Measurements from ENCODE around the gene HRH1.

HRH1 gene

DNA sequence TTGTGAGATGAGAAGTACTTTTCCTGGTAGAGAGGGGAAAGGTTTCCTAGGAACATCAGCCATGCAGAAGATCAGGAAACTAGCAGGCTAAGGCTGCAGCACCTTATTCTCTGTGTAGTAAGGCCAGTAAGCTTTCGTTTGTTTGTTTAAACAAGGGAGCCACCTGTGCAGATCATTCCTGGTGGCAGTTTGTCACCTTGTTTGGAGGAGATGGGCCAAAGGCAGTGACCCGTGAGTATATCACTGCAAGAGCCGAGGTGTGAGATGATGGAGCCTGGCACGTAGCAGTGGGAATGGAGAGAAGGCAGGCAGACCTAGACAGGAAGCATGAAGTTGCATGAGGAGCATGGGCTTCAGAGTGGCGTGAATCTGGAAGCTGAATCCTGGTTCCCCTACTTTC is 137.5 kb downstream of the HRH1 start:
- H3K27ac ChIP-seq = no peak overlapping the region
- no peak for TF ChIP-seq ZFX (IDR thresholded peaks at IDR 0.05; ENCODE audit: borderline replicate concordance)
- TF ChIP-seq, protein P1, sequence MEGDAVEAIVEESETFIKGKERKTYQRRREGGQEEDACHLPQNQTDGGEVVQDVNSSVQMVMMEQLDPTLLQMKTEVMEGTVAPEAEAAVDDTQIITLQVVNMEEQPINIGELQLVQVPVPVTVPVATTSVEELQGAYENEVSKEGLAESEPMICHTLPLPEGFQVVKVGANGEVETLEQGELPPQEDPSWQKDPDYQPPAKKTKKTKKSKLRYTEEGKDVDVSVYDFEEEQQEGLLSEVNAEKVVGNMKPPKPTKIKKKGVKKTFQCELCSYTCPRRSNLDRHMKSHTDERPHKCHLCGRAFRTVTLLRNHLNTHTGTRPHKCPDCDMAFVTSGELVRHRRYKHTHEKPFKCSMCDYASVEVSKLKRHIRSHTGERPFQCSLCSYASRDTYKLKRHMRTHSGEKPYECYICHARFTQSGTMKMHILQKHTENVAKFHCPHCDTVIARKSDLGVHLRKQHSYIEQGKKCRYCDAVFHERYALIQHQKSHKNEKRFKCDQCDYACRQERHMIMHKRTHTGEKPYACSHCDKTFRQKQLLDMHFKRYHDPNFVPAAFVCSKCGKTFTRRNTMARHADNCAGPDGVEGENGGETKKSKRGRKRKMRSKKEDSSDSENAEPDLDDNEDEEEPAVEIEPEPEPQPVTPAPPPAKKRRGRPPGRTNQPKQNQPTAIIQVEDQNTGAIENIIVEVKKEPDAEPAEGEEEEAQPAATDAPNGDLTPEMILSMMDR (IDR thresholded peaks at IDR 0.05) = no peak

DNA sequence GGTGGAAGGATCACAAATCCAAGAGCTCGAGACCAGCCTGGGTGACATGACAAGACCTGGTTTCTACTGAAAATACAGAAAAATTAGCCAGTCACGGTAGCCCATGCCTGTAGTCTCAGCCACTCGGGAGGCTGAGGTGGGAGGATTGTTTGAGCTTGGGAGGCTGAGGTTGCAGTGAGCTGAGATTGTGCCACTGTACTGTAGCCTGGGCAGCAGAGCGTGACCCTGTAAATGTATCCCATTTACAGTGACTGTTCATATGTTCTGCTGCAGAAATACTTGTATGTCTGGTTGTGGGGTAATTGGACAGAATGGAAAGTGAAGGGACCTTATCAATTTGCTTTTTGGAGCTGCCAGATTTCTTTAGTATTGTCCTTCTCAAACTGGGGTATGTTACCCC is 142.8 kb downstream of the HRH1 start:
- no peak overlapping the region for H3K27ac ChIP-seq
- TF ChIP-seq ZFX (IDR thresholded peaks at IDR 0.05; ENCODE audit: borderline replicate concordance) = no peak
- TF ChIP-seq, protein P1 (IDR thresholded peaks at IDR 0.05) = no peak

- H3K27ac ChIP-seq = no peak overlapping the region
- TF ChIP-seq ZFX (IDR thresholded peaks at IDR 0.05; ENCODE audit: borderline replicate concordance) = no peak
- TF ChIP-seq, protein P1 (IDR thresholded peaks at IDR 0.05) = no peak
These were observed 146.7 kb downstream of the HRH1 start for GRCh38 chr3:11300970-11301369.

DNA sequence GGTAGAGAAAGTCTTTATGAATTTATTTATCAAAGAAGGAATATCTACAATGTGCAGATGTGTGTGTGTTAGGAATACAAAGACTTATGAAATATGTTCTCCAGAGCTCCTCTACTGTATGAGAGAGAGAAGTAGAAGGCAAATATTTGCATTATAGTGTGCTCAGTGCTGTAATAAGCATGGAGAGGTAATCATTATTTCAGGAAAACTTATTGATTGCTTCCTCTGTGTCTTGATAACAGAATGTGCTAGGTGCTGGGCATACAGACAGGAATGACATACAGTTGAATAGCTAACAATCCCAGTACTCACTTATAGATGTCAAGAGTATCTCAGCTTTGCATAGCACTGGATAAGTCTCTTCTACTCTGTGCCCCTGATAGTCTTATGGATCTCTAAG is 148.2 kb downstream of the HRH1 start:
- no peak overlapping the region for H3K27ac ChIP-seq
- TF ChIP-seq, protein P1 (IDR thresholded peaks at IDR 0.05) = no peak

GRCh38 chr3:11304175-11304574 is 149.9 kb downstream of the HRH1 start:
- TF ChIP-seq ZFX (IDR thresholded peaks at IDR 0.05; ENCODE audit: borderline replicate concordance) = no peak
- TF ChIP-seq, protein P1 (IDR thresholded peaks at IDR 0.05) = no peak
- no peak overlapping the region for H3K27ac ChIP-seq

DNA sequence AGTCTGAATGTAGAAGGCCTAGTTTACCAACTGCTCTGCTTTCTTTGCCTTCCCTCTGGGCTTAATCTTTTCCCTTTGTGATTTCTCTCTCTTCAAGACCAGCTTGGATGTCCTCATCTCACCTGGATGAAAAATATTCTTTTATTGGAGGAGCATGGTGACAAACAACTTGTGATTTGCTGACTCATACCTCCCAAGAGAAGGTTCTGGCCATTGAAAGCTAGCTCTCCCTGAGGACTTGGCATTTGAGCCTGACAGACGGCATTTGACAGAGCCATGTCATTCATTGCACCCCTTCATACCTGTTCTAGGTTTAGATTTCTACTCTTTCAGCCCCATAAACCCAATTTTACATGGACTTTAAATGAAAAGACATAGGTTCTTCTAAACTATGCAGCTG is 151.2 kb downstream of the HRH1 start:
- TF ChIP-seq ZFX (IDR thresholded peaks at IDR 0.05; ENCODE audit: borderline replicate concordance) = no peak
- TF ChIP-seq, protein P1 (IDR thresholded peaks at IDR 0.05) = no peak
- H3K27ac ChIP-seq = no peak overlapping the region

GRCh38 chr3:11306817-11307589 is 152.7 kb downstream of the HRH1 start:
- H3K27ac ChIP-seq = no peak overlapping the region
- TF ChIP-seq, protein P1 (IDR thresholded peaks at IDR 0.05) = no peak
- TF ChIP-seq ZFX (IDR thresholded peaks at IDR 0.05; ENCODE audit: borderline replicate concordance) = no peak
